Parathyroid adenoma (tissue), 2 donors: Measurements from ENCODE around the gene GOLPH3.

Experiments used
- H2AFZ ChIP-seq: fragments of 300-600 bp; sonication (generic); one replicate; pipeline ENCODE4 v1.7.0; 2017; ENCODE audit warnings: antibody characterized with exemption, mild to moderate bottlenecking
- H3K27ac ChIP-seq: fragments of 300-600 bp; sonication (generic); one replicate; pipeline ENCODE4 v1.7.0; 2017
- H3K27me3 ChIP-seq: fragments of 300-600 bp; sonication (generic); one replicate; pipeline ENCODE4 v1.7.0; 2017; ENCODE audit warnings: low read length; ENCODE audit not compliant: control insufficient read depth, insufficient read depth
- H3K36me3 ChIP-seq: fragments of 300-600 bp; sonication (generic); one replicate; pipeline ENCODE4 v1.7.0; 2017; ENCODE audit warnings: low read length; ENCODE audit not compliant: control insufficient read depth, insufficient read depth
- H3K4me1 ChIP-seq: fragments of 300-600 bp; sonication (generic); one replicate; pipeline ENCODE4 v1.7.0; 2017; ENCODE audit warnings: control low read depth
- H3K4me2 ChIP-seq: fragments of 300-600 bp; sonication (generic); one replicate; pipeline ENCODE4 v1.7.0; 2017; ENCODE audit warnings: low read length
- H3K4me3 ChIP-seq: fragments of 300-600 bp; sonication (generic); one replicate; pipeline ENCODE4 v1.7.0; 2017; ENCODE audit warnings: low read depth, low read length
- H3K79me2 ChIP-seq: fragments of 300-600 bp; sonication (generic); one replicate; pipeline ENCODE4 v1.7.0; 2017; ENCODE audit warnings: control low read depth
- H3K9ac ChIP-seq: fragments of 300-600 bp; sonication (generic); one replicate; pipeline ENCODE4 v1.7.0; 2017; ENCODE audit warnings: mild to moderate bottlenecking
- H3K9me3 ChIP-seq: fragments of 300-600 bp; sonication (generic); one replicate; pipeline ENCODE4 v1.7.0; 2017; ENCODE audit warnings: low read length; ENCODE audit not compliant: control insufficient read depth
- TF ChIP-seq, protein P1 (sequence below): fragments of 300-600 bp; sonication (generic); IDR thresholded peaks from one replicate; pipeline ENCODE4 v1.7.0; 2017; ENCODE audit warnings: antibody characterized with exemption, mild to moderate bottlenecking
- donor health status: primary hyperparathyroidism.

GOLPH3 gene

GRCh38 chr5:32170303-32171151 is 3.6 kb downstream of the GOLPH3 start:
- Histone ChIP-seq H3K27me3 (no peaks in the 10 kb centered on the region), H3K36me3 (no peaks in the 10 kb centered on the region), H3K9me3 (no peaks in the 10 kb centered on the region), H3K9ac (no peak overlapping the region), H2AFZ (no peak overlapping the region), H3K4me1 (no peaks in the 10 kb centered on the region), H3K27ac (no peak overlapping the region), H3K4me3 (no peak overlapping the region), H3K4me2 (no peak overlapping the region), H3K79me2 (peaks cover 49% of the 10 kb centered on the region)
- TF ChIP-seq, protein P1, sequence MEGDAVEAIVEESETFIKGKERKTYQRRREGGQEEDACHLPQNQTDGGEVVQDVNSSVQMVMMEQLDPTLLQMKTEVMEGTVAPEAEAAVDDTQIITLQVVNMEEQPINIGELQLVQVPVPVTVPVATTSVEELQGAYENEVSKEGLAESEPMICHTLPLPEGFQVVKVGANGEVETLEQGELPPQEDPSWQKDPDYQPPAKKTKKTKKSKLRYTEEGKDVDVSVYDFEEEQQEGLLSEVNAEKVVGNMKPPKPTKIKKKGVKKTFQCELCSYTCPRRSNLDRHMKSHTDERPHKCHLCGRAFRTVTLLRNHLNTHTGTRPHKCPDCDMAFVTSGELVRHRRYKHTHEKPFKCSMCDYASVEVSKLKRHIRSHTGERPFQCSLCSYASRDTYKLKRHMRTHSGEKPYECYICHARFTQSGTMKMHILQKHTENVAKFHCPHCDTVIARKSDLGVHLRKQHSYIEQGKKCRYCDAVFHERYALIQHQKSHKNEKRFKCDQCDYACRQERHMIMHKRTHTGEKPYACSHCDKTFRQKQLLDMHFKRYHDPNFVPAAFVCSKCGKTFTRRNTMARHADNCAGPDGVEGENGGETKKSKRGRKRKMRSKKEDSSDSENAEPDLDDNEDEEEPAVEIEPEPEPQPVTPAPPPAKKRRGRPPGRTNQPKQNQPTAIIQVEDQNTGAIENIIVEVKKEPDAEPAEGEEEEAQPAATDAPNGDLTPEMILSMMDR: no peak

DNA sequence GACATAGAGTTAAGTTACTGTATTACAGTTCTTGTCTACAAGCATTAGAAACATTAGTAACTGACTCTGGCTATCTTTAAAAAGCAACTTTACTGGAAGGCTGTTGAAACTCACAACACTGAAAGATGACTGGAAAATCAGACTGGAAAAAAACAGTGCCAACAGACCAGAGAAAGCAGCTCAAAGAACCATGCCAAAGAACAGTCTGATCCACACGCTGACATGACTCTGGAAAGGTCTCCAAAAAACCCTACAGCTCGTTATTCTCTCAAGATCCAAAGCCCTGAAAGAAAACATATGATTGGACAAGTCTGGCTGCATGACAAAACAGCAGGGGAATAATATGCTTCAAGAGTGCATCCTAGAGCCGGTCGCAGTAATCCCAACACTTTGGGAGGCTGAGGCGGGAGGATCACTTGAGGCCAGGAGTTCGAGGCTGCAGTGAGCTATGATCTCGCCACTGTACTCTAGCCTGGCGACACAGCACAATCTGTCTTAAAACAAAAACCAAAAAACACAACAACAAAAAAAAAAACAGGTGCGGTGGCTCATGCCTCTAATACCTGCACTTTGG is 5.6 kb downstream of the GOLPH3 start:
- Histone ChIP-seq H3K4me3 (no peak overlapping the region), H3K79me2 (peaks cover 60% of the 10 kb centered on the region), H3K36me3 (no peaks in the 10 kb centered on the region), H3K9ac (no peak overlapping the region), H3K9me3 (no peaks in the 10 kb centered on the region), H2AFZ (no peak overlapping the region), H3K27me3 (no peaks in the 10 kb centered on the region), H3K4me1 (no peaks in the 10 kb centered on the region), H3K4me2 (no peak overlapping the region), H3K27ac (no peak overlapping the region)
- TF ChIP-seq, protein P1: no peak

- Histone ChIP-seq H3K79me2 (peaks cover 66% of the 10 kb centered on the region), H3K4me3 (no peak overlapping the region), H3K36me3 (no peaks in the 10 kb centered on the region), H3K9me3 (no peaks in the 10 kb centered on the region), H3K9ac (no peak overlapping the region), H2AFZ (no peak overlapping the region), H3K4me1 (no peaks in the 10 kb centered on the region), H3K4me2 (no peak overlapping the region), H3K27ac (no peak overlapping the region), H3K27me3 (no peaks in the 10 kb centered on the region)
- TF ChIP-seq, protein P1: no peak
These were observed 8.5 kb downstream of the GOLPH3 start for GRCh38 chr5:32165597-32165996.

GRCh38 chr5:32163785-32164184 is 10.3 kb downstream of the GOLPH3 start:
- Histone ChIP-seq H3K79me2 (peaks cover 67% of the 10 kb centered on the region), H3K9ac (no peak overlapping the region), H3K4me3 (no peak overlapping the region), H3K27ac (no peak overlapping the region), H3K27me3 (no peaks in the 10 kb centered on the region), H3K4me1 (no peaks in the 10 kb centered on the region), H3K36me3 (no peaks in the 10 kb centered on the region), H2AFZ (no peak overlapping the region), H3K4me2 (no peak overlapping the region), H3K9me3 (no peaks in the 10 kb centered on the region)
- TF ChIP-seq, protein P1: no peak
